ENCODE data around the gene SP7.

DNA sequence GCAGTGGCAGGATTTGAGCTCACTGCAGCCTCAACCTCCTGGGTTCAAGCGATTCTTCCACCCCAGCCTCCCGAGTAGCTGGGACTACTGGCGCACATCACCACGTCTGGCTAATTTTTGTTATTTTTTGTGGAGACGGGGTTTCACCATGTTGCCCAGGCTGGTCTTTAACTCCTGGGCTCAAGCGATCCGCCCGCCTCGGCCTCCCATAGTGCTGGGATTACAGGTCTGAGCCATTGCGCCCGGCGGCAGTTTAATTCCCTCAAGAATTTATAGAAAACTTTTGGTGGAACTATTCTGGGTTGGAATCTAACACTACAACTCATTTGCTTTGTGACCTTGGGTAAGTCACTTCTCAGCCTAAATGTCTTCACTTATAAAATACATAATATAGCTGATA is 42.1 kb upstream of the SP7 start:
- TF ChIP-seq, protein P1, sequence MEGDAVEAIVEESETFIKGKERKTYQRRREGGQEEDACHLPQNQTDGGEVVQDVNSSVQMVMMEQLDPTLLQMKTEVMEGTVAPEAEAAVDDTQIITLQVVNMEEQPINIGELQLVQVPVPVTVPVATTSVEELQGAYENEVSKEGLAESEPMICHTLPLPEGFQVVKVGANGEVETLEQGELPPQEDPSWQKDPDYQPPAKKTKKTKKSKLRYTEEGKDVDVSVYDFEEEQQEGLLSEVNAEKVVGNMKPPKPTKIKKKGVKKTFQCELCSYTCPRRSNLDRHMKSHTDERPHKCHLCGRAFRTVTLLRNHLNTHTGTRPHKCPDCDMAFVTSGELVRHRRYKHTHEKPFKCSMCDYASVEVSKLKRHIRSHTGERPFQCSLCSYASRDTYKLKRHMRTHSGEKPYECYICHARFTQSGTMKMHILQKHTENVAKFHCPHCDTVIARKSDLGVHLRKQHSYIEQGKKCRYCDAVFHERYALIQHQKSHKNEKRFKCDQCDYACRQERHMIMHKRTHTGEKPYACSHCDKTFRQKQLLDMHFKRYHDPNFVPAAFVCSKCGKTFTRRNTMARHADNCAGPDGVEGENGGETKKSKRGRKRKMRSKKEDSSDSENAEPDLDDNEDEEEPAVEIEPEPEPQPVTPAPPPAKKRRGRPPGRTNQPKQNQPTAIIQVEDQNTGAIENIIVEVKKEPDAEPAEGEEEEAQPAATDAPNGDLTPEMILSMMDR (IDR thresholded peaks at IDR 0.05 in 8 of 11, conservative IDR thresholded peaks at IDR 0.05 in 3 of 11) = no peak
- TF ChIP-seq POLR2A (IDR thresholded peaks at IDR 0.05) (no peak), POLR2AphosphoS5 (IDR thresholded peaks at IDR 0.05) (no peak)
